HG03039 (cell line): ENCODE results near the gene TSN.
A peak's percentile ranks its signal among the peaks of the same experiment; 100 is the strongest.
"Not testable (repeated sequence)": the region's sequence is repeated elsewhere in the genome, so short reads cannot be mapped to it uniquely, and the experiment has no call there.

Source experiments
- ATAC-seq: cut with Tn5 transposase; IDR thresholded peaks from one replicate; pipeline ENCODE4 v1.9.1; 2021; ENCODE audit warnings: mild to moderate bottlenecking, moderate library complexity; ENCODE audit not compliant: unreplicated experiment

The TSN gene

GRCh38 chr2:121755237-121756111 lies at the start of gene TSN:
TSS of gene TSN (plus strand) at chr2:121755651. CDS start at chr2:121755780, 129 bp downstream.
- ATAC-seq = peak; percentile 100

- no peak for ATAC-seq
Observed at GRCh38 chr2:121705958-121706357, 49.5 kb upstream of the TSN start.

GRCh38 chr2:121707344-121707919 lies 48.0 kb upstream of the TSN start:
- ATAC-seq = no peak

- no peak for ATAC-seq
Observed at GRCh38 chr2:121707920-121708361, 47.5 kb upstream of the TSN start.

- ATAC-seq = no peak
Observed at GRCh38 chr2:121709776-121710469, 45.5 kb upstream of the TSN start.

GRCh38 chr2:121710470-121711170 lies 44.8 kb upstream of the TSN start:
- no peak for ATAC-seq

- ATAC-seq = not testable (repeated sequence)
Observed at GRCh38 chr2:121711481-121711880, 44.0 kb upstream of the TSN start.

- ATAC-seq = no peak
Observed at GRCh38 chr2:121716126-121716525, 39.3 kb upstream of the TSN start.

GRCh38 chr2:121717529-121717928 lies 37.9 kb upstream of the TSN start:
- ATAC-seq = no peak

- ATAC-seq = no peak
Observed at GRCh38 chr2:121721926-121722325, 33.5 kb upstream of the TSN start.

- ATAC-seq = no peak
Observed at GRCh38 chr2:121722479-121722878, 33.0 kb upstream of the TSN start.

- ATAC-seq = no peak
Observed at GRCh38 chr2:121723316-121723715, 32.1 kb upstream of the TSN start.

- no peak for ATAC-seq
Observed at GRCh38 chr2:121727332-121727731, 28.1 kb upstream of the TSN start.

GRCh38 chr2:121727950-121728349 lies 27.5 kb upstream of the TSN start:
- ATAC-seq = no peak

GRCh38 chr2:121731366-121731765 lies 24.1 kb upstream of the TSN start:
- no peak for ATAC-seq

GRCh38 chr2:121734544-121734943 lies 20.9 kb upstream of the TSN start:
- not testable (repeated sequence) for ATAC-seq

GRCh38 chr2:121735518-121736074 lies 19.9 kb upstream of the TSN start:
- ATAC-seq = no peak

GRCh38 chr2:121736140-121736461 lies 19.4 kb upstream of the TSN start:
- ATAC-seq = no peak

GRCh38 chr2:121736462-121737336 lies 18.8 kb upstream of the TSN start, which contains the start of gene NIFK:
TSS of gene NIFK (minus strand) at chr2:121736875. CDS start at chr2:121736850, 25 bp downstream.
- peak; percentile 93 for ATAC-seq

- ATAC-seq = no peak
Observed at GRCh38 chr2:121740973-121741372, 14.5 kb upstream of the TSN start.
